Measurements from ENCODE around the gene BBOX1. TPM values are rescaled to one million over a fixed set of nuclear protein-coding genes. Genes with fewer than 3 reads are reported as not detected.

Gene BBOX1
- total and polyA plus RNA-seq, 2 of the 8 experiments (the other 6 are each of a cell fraction or from before 2014, with no cell fraction given) = not detected

- no peak overlapping the region for H3K56ac ChIP-seq (replicated peaks; ENCODE audit: insufficient read length, low read depth, low read length)
- H4K5ac ChIP-seq (ENCODE audit: insufficient read length, low read depth, low read length) = no peak overlapping the region
- no peaks in the 10 kb centered on the region for H3K4me1 ChIP-seq (replicated peaks in 1 of 4; ENCODE audit: control insufficient read depth in 3 of 4, insufficient read depth in 4 of 4, low read length in 3 of 4)
- H3K4me2 ChIP-seq (ENCODE audit: insufficient read depth in 1 of 2, low read depth in 2 of 2, low read length in 2 of 2) = no peak overlapping the region
- 83% methylated on average over 1 of the region's 1 CpG; no CpG with 5 or more reads in 1 of the 2 experiments for WGBS, 2 experiments (ENCODE audit: extremely low coverage in 1 of 2, insufficient coverage in 1 of 2, insufficient read length in 1 of 2, insufficient replicate concordance in 2 of 2, low coverage in 1 of 2, low lambda C conversion rate in 2 of 2, missing lambda C conversion rate in 1 of 2)
- no peaks in the 10 kb centered on the region for H3K27me3 ChIP-seq (replicated peaks in 1 of 4; ENCODE audit: control insufficient read depth in 3 of 4, extremely low read depth in 1 of 4, insufficient read depth in 3 of 4, low read length in 3 of 4)
- H3K14ac ChIP-seq (ENCODE audit: insufficient read length) = no peak overlapping the region
- H2AK5ac ChIP-seq (ENCODE audit: low read depth, low read length) = no peak overlapping the region
- no peak overlapping the region for H4K91ac ChIP-seq (replicated peaks; ENCODE audit: insufficient read length, low read length)
- H2BK12ac ChIP-seq (ENCODE audit: low read depth, low read length) = no peak overlapping the region
- no peak for FAIRE-seq
- no peaks in the 10 kb centered on the region for H4K20me1 ChIP-seq (replicated peaks in 1 of 2; ENCODE audit: control insufficient read depth in 1 of 2, insufficient read depth in 2 of 2, low read length in 2 of 2)
- no peak overlapping the region for H3K18ac ChIP-seq (ENCODE audit: extremely low read depth, low read length)
- H3K4ac ChIP-seq (replicated peaks; ENCODE audit: insufficient read length, low read depth, low read length) = no peak overlapping the region
- H3K79me2 ChIP-seq (ENCODE audit: control insufficient read depth in 1 of 2, insufficient read depth in 2 of 2, low read length in 2 of 2) = no peaks in the 10 kb centered on the region
- POLR2A ChIA-PET (ENCODE audit: partially characterized antibody) = no interaction called here
- H3K9me3 ChIP-seq (ENCODE audit: insufficient read depth in 2 of 2, low read depth in 1 of 2, low read length in 1 of 2) = no peaks in the 10 kb centered on the region; a peak in 1 of 4 replicates
- no peak overlapping the region for H3K23ac ChIP-seq (ENCODE audit: insufficient read length)
- H4K8ac ChIP-seq (ENCODE audit: extremely low read depth, insufficient read depth, low read length) = no peak overlapping the region
- H2BK120ac ChIP-seq (replicated peaks; ENCODE audit: low read depth, low read length) = no peak overlapping the region
- H2AFZ ChIP-seq (ENCODE audit: low read length) = no peak overlapping the region
- H2BK5ac ChIP-seq (ENCODE audit: low read depth, low read length) = no peak overlapping the region
- H3K4me3 ChIP-seq (ENCODE audit: extremely low read depth in 1 of 4, insufficient read depth in 2 of 4, low read depth in 3 of 4, low read length in 4 of 4) = no peak overlapping the region
- CTCF ChIA-PET (ENCODE audit: partially characterized antibody) = interaction anchor here (0.7 kb wide), 2 partner anchors 8 to 188 kb away, joined by 3 to 4 read pairs; no protein-coding TSS in a partner anchor
- no peak overlapping the region for H3K27ac ChIP-seq (ENCODE audit: low read depth, low read length)
- no peak overlapping the region for H3K9ac ChIP-seq (replicated peaks in 1 of 4; ENCODE audit: extremely low read depth in 1 of 4, low read depth in 3 of 4, low read length in 3 of 4)
- DNase-seq (ENCODE audit: low read depth in 1 of 2, low spot score in 2 of 2) = no peak
- H3K36me3 ChIP-seq (ENCODE audit: control insufficient read depth in 2 of 4, insufficient read depth in 4 of 4, low read length in 3 of 4) = no peaks in the 10 kb centered on the region
- no peak overlapping the region for H2BK15ac ChIP-seq (ENCODE audit: low read length)
- no peak overlapping the region for H2BK20ac ChIP-seq (ENCODE audit: low read length)
- H3K79me1 ChIP-seq (ENCODE audit: low read depth, low read length) = no peaks in the 10 kb centered on the region
- H3K23me2 ChIP-seq (ENCODE audit: low read depth, low read length) = no peaks in the 10 kb centered on the region
- no peak for TF ChIP-seq YY1 (IDR thresholded peaks at IDR 0.05; ENCODE audit: low read depth, low read length)
- no peak for TF ChIP-seq POLR2AphosphoS5 (IDR thresholded peaks at IDR 0.05; ENCODE audit: low read depth, low read length)
- TF ChIP-seq TAF7 (optimal IDR thresholded peaks at IDR 0.05; ENCODE audit: borderline replicate concordance, low read depth, low read length) = no peak
- TF ChIP-seq GTF2F1 (IDR thresholded peaks at IDR 0.05; ENCODE audit: borderline replicate concordance, low read depth, low read length) = no peak
- no peak for TF ChIP-seq GABPA (IDR thresholded peaks at IDR 0.05; ENCODE audit: borderline replicate concordance, insufficient read depth, low read length)
- no peak for TF ChIP-seq SIRT6 (IDR thresholded peaks at IDR 0.05; ENCODE audit: low read length)
- TF ChIP-seq RFX5 (IDR thresholded peaks at IDR 0.05; ENCODE audit: borderline replicate concordance, low read depth, low read length) = no peak
- no peak for TF ChIP-seq SIX5 (IDR thresholded peaks at IDR 0.05; ENCODE audit: low read depth, low read length)
- no peak for TF ChIP-seq BACH1 (IDR thresholded peaks at IDR 0.05; ENCODE audit: low read length)
- TF ChIP-seq CHD2 (IDR thresholded peaks at IDR 0.05; ENCODE audit: low read length) = no peak
- TF ChIP-seq SAP30 (IDR thresholded peaks at IDR 0.05; ENCODE audit: insufficient read depth, insufficient replicate concordance, low read length) = no peak
- no peak for TF ChIP-seq SIN3A (conservative IDR thresholded peaks at IDR 0.05 in 1 of 2, IDR thresholded peaks at IDR 0.05 in 1 of 2; ENCODE audit: low read depth in 1 of 2, low read length in 2 of 2)
- TF ChIP-seq CTBP2 (IDR thresholded peaks at IDR 0.05; ENCODE audit: borderline replicate concordance, insufficient read depth, insufficient read length, low read length) = no peak
Observed at GRCh38 chr11:27085111-27085510, 44.5 kb downstream of the BBOX1 start.

All from H1 (cell line).